Epithelial cell of prostate (primary cell): Measurements from ENCODE around the gene SLC30A7.
"Not testable (repeated sequence)": the region's sequence is repeated elsewhere in the genome, so short reads cannot be mapped to it uniquely, and the experiment has no call there.

ENCODE experiments used
- DNase-seq: peaks from one replicate; pipeline ENCODE4 v3.0.0-alpha.2; 2011; ENCODE audit warnings: low read depth, low spot score
- H3K27ac ChIP-seq: fragments of 450-650 bp; 2 replicates; pipeline ENCODE4 v1.5.1; 2017; ENCODE audit warnings: mild to moderate bottlenecking

Gene SLC30A7

DNA sequence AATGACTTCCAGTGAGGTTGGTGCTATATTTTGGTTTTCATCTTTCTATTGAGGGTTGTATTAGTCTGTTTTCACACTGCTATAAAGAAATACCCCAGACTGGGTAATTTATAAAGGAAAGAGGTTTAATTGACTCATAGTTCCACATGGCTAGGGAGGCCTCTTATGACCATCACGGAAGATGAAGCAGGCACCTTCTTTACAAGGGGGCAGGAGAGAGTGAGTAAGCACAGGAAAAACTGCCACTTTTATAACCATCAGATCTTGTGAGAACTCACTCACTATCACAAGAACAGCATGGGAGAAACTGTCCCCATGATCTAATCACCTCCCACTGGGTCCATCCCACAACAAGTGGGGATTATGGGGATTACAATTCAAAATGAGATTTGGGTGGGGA, 6.9 kb upstream of the SLC30A7 start:
- not testable (repeated sequence) for H3K27ac ChIP-seq, DNase-seq

DNA sequence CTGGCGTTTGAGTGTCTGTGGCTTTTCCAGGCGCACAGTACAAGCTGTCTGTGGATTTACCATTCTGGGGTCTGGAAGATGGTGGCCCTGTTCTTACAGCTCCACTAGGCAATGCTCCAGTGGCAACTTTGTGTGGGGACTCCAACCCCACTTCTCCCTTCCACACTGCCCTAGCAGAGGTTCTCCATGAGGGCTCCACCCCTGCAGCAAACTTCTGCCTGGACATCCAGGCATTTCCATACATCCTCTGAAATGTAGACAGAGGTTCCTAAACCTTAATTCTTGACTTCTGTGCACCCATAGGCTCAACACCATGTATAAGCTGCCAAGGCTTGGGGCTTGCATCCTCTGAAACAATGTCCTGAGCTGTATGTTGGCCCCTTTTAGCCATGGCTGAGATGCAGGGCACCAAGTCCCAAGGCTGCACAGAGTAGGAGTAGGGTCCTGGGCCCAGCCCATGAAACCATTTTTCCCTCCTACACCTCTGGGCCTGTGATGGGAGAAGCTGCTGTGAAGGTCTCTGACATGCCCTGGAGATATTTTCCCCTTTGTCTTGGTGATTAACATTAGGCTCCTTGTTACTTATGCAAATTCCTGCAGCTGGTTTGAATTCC, 5.9 kb upstream of the SLC30A7 start:
- DNase-seq, H3K27ac ChIP-seq: not testable (repeated sequence)

DNA sequence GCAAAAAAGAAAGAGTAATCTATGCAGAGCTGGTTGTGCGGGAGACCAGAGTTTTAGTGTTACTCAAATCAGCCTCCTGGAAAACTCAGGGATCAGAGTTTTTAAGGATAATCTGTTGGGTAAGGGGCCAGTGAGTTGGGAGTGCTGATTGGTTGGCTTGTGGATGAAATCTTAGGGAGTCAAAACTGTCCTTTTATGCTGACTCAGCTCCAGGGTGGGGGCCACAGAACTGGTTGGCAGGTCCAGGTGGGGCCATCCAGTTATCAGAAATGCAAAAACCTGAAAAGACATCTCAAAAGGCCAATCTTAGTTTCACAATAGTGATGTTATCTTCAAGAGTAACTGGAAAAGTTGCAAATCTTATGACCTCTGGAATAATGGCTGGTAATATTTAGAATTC, 4.5 kb upstream of the SLC30A7 start:
- DNase-seq = no peak
- no peak overlapping the region for H3K27ac ChIP-seq

DNA sequence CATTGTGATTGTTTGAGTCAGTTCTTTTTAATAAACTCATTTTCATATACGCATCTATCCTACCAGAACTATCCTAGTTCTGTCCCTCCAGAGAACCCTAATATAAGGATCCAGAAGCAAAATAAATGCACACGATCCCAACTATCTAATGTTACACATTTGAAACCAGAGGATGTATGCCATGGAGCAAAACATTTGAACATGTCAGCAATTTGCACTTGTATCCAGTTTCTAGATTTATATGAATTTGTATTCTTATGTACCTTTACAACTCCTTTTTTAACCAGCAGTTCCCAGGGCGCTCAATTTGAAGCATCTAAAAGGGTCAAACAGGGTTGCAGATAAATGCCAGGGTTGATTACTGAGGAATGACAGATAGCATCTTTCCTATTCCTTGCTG, 3.3 kb upstream of the SLC30A7 start:
- no peak for DNase-seq
- no peak overlapping the region for H3K27ac ChIP-seq

DNA sequence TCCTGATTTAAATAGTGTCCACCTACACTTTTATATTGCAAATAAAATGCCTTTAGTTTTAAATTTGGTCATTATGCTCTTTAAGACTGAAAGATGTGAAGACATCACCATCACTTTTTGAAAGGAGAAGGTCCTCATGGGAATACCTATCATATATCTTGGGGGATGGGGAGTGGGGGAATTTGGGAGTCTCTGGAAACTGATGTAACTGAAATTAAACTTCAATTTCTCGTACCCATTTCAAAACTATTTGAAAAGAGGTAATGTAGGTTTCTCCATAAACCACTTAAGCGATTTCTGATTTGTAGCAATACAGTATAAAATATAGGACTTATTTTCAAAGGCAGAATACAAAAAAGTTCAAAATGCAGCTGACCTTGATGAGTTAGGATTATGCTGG, 2.2 kb upstream of the SLC30A7 start:
- DNase-seq = no peak
- H3K27ac ChIP-seq = peak overlapping the region; percentile 98

DNA sequence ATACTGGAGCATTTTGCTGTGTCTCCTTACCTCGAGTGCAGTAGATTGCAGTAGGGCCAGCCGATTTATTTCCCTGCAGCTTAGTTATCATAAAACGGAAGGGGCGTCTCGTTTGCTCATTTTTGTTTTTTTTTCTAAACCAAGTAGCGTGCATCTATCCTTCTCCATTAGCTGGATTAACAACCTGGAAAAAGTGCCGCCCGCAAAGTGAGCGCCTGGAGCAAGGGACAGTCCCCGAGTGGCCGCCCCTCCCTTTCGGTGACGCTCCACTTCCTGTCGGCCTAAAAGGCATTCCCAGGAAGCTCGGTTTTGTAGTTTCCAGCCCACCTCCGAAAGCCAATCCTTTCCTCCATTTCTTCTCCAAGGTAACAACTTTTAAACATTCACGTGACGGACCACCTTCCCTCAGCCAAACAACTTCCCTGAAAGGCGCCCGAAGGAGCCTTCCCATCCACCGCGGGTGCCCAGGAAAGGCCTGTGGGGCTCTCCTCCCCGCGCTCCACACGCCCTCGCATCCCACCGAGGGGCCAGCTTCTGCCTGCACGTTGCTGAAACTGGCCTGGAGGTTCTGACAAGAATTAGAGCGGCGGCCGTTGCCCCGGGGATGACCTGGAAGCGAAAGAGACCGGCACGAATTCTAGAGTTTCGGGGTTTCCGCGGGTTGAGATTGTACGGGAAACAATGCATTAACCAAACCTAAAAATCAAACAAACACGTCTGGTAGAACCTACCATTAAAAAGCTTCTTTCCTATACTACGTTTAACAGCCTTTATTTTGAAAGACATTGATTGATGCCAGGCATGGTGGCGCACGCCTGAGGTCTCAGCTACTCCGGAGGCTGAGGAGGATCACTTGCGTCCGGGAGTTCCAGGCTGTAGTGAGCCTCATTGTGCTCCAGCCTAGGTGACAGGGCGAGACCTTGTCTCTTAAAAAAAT, 1.0 kb upstream of the SLC30A7 start, which contains the start of gene EXTL2:
EXTL2 (minus strand) TSS at position 240 of the 937 bp plus-strand sequence. CDS start 6,085 bp downstream, outside the sequence.
- H3K27ac ChIP-seq = peak within 1 kb of the TSS; percentile 98
- DNase-seq = no peak

DNA sequence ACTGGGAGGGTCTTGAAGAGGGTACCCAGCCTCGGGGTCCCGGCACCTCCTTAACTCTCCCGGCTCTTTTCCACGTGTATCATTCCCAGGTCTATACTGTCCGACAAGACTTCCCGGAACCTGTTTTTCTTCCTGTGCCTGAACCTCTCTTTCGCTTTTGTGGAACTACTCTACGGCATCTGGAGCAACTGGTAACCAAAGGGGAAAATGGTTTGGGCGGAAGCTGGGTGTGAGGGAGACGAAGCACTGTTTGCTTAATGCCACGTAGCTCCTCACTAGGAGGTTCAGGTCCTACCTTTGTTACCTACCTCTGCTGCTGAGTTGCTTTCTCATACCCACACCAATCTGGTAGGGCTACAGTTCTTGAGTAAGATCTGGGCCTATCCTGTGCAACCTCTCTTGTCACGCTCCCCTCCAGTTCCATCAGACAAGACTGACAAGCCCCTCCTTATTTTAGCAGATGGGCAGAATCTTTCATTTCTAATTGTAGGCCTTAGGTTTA, 642 bp downstream of the SLC30A7 start:
- H3K27ac ChIP-seq = peak overlapping the region; percentile 98
- DNase-seq = peak; percentile 64

DNA sequence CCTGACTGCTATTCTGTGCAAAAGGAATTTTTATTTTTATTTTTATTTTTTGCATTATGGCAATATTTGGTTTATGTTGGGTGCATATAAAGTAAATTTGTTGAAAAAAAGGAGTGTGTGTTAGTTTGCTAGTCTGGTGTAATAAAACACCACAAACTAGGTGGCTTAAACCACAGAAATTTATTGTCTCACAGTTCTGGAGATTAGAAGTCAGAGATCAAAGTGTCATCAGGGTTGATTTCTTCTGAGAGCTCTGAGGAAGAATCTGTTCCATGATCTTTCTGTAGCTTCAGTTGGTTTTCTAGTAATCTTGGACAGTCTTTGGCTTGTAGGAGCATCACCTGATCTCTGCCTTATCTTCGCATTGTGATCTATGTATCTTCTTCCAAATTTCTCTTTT, 6.5 kb downstream of the SLC30A7 start:
- no peak overlapping the region for H3K27ac ChIP-seq
- no peak for DNase-seq

DNA sequence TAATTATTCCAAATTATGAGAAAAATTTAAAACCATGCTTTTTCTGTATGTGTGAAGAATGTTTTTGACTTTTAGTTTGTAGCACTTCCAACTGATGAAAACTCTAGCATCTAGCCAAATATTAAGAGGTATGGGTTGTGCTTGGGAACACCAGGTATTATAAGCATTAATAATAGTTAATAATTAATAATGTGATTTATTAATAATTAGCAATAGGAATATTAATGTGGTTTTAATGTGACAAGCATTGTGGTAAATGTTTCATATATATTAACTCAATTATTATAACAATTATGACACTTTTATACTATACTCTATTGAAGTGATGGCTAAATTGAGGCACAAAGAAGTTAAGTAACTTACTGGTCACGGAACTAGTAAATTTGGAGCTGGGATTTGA, 7.9 kb downstream of the SLC30A7 start:
- no peak for DNase-seq
- H3K27ac ChIP-seq = no peak overlapping the region

DNA sequence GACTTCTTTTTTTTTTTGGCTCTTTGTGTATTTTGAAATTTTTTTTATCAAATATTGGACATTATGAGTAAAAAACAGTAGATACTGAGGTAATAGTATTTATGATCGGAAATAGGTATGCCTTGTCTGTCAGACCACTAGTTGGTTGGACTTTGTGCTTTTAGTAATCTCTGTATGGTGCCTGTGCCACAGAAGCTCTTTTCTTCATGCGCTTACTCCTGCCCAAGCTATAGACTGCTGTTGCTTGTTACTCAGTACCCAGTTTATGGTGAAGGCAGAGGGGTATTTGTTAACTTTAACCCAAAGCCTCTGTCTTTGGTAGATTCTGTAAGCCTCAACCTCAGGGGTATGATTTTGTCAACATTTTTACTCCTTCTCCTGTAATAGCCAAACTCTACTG, 8.6 kb downstream of the SLC30A7 start:
- no peak overlapping the region for H3K27ac ChIP-seq
- DNase-seq = no peak

DNA sequence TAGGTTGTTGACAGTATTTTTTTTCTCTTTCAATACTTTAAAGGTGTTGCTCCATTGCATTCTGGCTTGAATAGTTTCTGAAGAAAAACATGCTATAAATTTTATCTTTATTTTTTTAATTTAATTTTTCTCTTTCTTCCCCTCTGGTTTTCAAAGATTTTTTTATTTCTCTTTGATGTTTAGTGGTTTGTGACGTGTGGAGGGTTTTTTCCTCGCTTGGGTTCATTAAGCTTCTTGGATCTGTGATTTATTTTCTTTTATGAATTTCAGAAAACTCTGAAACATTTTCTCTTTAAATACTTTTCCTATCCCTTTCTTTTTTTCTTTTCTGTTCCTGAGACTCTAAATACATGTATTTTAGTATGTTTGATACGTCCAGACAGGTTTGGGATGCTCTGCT, 9.3 kb downstream of the SLC30A7 start:
- DNase-seq = no peak
- H3K27ac ChIP-seq = no peak overlapping the region

DNA sequence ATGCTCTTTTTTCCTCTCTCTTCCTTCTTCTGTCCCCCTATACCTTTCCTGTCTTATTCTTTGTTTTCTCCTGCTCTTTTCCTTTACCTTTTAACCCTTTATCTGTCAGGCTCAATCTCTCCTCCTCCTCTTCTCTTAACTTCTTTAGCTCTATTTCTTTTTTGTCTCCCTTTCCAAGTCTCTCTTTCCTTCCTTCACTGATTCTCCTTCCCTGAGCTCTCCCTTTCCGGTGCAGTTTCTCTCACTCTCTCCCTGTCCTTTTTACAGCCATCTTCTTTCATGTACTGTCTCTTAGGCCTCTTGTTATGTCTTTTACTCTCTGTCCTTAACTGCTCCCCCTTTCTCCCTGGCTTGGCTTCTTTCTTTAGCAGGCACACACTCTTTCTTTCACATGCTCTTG, 12.0 kb downstream of the SLC30A7 start:
- H3K27ac ChIP-seq = no peak overlapping the region
- no peak for DNase-seq

DNA sequence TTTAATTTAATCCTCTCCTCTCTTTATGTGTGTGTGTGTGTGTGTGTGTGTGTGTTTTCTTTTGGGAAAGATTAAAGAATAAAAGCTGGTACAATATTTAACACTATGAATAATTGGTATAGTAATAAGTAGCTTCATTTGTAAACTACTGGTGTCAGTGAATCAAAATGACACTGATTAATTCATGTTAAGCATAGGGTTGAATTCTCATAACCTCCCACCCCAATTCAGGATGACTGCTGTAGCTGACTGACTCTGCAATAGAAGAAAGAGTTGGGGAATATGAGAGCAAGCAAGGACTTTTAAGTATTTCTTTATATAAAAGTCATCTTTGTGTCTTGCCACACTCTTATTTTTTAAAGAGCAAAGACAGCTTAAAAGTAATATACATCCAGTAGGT, 13.1 kb downstream of the SLC30A7 start:
- DNase-seq = no peak
- H3K27ac ChIP-seq = no peak overlapping the region

DNA sequence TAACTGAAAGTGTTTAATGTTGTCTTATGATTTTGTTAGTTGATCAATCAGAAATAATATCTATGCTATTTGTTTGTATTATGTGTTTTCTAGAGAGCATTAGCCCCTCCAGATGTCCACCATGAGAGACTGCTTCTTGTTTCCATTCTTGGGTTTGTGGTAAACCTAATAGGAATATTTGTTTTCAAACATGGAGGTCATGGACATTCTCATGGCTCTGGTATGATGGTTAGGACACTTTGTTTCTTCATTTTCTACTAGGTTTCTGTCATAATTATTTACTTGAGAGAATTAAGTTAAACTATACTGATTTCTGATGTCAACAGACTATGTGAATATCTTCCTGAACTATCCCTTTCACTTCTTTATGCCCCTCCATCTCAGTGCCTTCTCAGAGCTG, 16.1 kb downstream of the SLC30A7 start:
- H3K27ac ChIP-seq = no peak overlapping the region
- DNase-seq = no peak

DNA sequence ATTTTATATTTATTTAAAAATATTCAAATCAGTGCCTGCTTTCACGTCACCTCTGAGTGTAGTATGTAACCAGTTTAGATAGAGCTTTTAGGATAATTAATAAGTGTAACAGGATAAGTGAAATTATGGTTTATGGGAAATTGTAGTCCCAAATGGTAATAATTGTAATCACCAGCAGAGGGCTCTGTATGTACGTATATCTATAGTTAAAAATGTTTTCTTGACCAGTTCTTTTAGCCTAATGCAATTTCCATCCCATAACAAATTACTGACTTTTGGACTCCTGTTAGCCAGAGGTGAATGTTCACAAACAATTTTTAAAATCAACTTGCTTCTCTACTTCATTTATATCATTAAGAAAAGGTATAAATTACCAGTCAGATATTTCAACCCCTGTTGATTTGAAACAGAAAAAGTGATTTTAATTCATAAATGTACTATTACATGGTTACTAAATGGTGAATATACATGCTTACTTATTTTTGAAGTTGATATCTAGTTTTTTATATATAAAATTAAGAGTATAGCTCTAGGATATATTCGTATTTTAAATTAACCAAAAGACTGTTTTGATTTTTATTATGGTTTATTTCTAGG, 25.3 kb downstream of the SLC30A7 start:
- no peak for DNase-seq

DNA sequence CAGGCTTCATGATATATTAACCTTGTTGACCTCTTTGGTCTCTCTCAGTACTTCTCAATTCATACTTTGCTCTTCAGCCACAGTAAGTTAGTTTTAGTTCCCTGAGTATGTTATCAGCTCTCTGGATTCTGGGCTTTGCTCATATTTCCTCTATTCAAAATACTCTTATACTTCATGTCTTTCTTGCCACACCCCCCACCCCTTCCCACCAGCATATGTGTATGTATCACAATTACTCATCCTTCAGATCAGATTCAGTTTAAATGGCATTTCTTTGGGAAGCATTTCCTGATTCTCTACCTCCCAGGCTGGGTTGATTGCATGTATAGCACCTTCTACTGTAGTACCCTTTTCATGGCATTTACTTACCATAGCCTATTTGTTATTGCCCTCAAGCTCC, 28.3 kb downstream of the SLC30A7 start:
- peak overlapping the region; percentile 2 for H3K27ac ChIP-seq
- DNase-seq = no peak

More for the DNA sequence above, 25.3 kb downstream of the SLC30A7 start:
- H3K27ac ChIP-seq = no peak overlapping the region

DNA sequence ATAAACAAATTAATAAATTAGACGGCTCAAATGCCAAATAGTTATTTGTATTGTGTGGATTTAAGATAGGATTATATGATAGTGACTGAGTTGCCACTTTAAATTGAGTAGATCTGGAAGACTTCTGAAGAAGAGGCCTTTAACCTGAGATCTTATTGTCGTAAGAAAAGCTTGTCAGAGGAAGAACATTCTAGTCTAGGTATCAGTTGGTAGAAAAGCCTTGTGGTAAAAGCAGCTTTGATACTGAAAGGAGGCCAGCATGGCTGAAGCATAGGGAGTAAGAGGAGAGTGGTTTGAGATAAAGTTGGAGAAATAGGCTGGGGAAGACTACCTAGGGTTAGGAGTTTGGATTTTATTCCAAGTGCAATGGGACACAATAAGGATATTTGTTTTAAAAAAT, 29.1 kb downstream of the SLC30A7 start:
- DNase-seq = no peak
- no peak overlapping the region for H3K27ac ChIP-seq

DNA sequence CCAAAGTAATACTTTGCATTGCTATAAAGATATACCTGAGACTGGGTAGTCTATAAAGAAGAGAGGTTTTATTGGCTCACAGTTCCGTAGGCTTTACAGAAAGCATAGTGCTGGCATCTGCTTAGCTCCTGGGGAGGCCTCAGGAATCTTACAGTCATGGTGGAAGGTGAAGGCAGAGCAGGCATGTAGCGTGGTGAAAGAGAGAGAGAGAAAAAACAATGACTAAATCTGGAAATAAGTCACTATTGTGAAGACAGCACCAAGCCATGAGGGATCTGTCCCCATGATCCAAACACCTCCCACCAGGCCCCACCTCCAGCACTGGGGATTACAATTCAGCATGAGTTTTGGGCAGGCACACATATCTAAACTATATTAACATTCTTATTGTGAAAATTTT, 30.4 kb downstream of the SLC30A7 start:
- H3K27ac ChIP-seq = no peak overlapping the region
- DNase-seq = no peak

DNA sequence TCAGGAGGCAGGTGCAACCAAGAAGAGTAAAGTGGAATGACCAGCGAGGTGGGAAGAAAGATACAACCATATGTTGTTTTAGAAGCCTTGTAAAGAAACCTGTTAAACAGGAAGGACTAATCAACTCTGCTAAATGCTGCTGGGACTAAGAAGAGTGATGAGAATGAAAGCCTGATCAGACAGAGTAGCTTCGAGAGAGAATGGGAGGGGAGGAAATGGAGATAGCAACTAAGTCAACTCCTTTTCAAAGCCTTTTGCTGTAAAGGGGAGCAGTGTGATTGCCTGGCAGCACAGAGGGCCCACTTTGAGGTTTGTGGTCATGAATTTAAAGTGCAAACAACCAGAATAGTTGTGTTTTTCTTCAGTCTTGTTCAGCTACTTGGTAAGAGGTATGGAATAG, 31.4 kb downstream of the SLC30A7 start:
- H3K27ac ChIP-seq = no peak overlapping the region
- DNase-seq = no peak

DNA sequence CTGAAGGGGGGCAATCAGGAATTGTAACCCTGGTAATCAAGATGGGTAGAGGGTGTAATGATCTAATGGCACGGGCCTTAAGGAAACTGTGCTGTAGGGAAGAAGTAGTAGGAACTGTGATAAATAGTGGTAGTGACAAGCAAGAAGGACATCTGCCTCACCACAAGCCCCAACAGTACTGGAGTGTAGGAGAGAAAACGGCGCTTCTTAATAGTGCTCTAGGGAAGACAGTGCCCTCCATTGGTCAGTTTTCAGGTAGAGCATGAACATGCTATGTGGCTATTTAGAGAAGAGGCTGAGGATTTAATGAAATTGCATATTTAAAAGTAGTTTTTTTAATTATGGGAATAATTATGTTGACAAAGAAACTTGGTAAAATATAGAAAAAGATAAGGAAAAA, 32.2 kb downstream of the SLC30A7 start:
- DNase-seq = no peak
- H3K27ac ChIP-seq = no peak overlapping the region

DNA sequence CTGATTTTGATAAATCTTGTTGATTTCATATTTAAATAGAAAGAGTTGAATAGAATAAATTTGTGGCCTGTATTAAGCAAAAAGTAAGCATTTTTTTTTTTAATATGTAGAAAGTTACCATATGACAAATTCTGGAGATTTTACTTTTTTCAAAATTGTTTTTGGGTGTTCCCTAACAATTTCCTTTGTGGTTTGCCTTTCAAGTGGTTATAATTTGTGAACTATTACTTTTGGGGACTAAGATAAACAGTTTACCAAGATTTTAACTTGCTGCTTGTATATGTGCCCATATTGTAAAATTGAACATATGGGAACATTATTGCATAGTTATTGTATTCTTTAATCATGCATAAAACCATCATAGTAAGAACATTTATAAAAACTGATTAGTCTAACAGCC, 34.6 kb downstream of the SLC30A7 start:
- DNase-seq = no peak
- H3K27ac ChIP-seq = no peak overlapping the region
